Muscle of arm (tissue), 12 donors: ENCODE measurements around the gene FFAR1. TPM values are rescaled to one million over a fixed set of nuclear protein-coding genes. Genes with fewer than 3 reads are reported as not detected.

ENCODE experiments used
- DNase-seq: peaks from one replicate; pipeline ENCODE4 v3.0.0-alpha.2; 2013
- polyA plus RNA-seq, 12 donors: library from polyadenylated mRNA; unstranded; fragments of 120-200 nt; gene quantifications; one replicate each; pipeline ENCODE4 v1.2.1, GENCODE V29; 2013; ENCODE audit not compliant: insufficient read length in 12 of 12

The FFAR1 gene
- polyA plus RNA-seq, 12 donors, result 0.12 TPM; not detected in 11

GRCh38 chr19:35388277-35389054 lies 40.8 kb downstream of the FFAR1 start:
- DNase-seq, result no peak

DNA sequence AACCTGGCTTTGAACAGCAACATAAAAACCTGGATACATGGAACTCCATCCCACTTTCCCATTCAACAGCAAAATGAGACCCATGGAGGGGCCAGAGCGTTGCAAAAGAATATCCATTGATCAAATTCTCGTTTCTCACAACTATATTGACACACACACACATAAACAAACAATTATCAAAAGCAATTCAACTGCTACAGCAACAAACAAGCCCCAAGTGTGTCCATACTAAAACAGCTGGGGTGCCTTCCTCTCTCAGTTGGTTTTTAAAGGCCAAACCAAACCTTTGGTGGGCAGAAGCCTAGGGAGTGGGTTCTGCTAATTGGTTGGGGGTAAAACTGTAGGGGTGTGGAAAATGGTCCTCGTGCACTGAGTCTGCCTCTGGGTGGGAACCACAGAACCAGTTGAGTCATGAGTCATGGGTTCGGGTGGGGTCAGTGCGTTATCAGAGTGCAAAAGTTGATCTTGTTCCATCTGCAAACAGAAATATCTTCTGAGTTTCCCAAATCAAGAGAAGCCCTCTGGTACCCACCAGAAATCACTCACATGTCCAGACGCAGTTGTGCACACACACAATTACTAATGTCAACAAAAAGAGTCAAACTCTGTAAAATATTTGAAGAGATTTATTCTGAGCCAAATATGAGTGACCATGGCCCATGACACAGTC lies 41.6 kb downstream of the FFAR1 start:
- no peak for DNase-seq

- no peak for DNase-seq
These were observed 45.3 kb downstream of the FFAR1 start for GRCh38 chr19:35392742-35393715.

- no peak for DNase-seq
These were observed 47.9 kb downstream of the FFAR1 start for GRCh38 chr19:35395382-35396199.

DNA sequence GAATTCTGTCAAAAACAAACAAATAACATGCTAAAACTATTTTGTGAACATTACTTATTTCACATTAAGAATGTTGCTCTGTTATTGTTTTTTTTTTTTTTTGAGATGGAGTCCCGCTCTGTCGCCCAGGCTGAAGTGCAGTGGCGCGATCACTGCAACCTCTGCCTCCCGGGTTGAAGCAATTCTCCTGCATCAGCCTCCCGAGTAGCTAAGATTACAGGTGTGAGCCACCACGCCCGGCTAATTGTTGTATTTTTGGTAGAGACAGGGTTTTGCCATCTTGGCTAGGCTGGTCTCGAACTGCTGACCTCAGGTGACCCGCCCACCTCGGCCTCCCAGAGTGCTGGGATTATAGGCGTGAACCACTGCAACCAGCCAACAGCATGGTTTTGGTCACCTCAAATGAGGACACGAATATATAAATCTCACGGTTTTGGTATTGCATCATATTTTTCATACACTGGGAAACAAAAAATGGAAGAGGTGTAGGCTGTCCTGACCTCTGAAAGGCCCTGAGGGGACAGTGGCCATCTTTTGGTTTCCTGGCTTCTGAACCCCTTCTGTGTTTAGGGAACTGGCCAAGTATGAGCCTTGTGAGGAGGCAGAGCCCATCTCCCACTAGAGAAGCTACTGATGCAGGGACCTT lies 48.7 kb downstream of the FFAR1 start:
- no peak for DNase-seq

- DNase-seq, result no peak
These were observed 49.4 kb downstream of the FFAR1 start for GRCh38 chr19:35397064-35397463.

Other genes starting within 250 kb of the FFAR1 start
- gene FXYD3, start 232.1 kb upstream of the FFAR1 start, polyA plus RNA-seq, result 100 to 1,000 TPM in 1 of 12 donors, 10 to 100 TPM in 2, 1 to 10 TPM in 3, under 1 TPM in 4, not detected in 2; 0.26 to 316 (median 1.2) TPM
- 10 to 100 TPM in 7 of 12 donors, 1 to 10 TPM in 4, not detected in 1; 8.0 to 14.6 (median 12.0) TPM for gene LGI4, start 212.8 kb upstream of the FFAR1 start, polyA plus RNA-seq
- gene FXYD1, start 209.1 kb upstream of the FFAR1 start, polyA plus RNA-seq, result 100 to 1,000 TPM in 11 of 12 donors, not detected in 1; 102 to 315 (median 204) TPM
- gene FXYD7, start 204.6 kb upstream of the FFAR1 start, polyA plus RNA-seq, result 1 to 10 TPM in 5 of 12 donors, under 1 TPM in 5, not detected in 2; 0.53 to 2.2 (median 1.1) TPM
- 10 to 100 TPM in 11 of 12 donors, not detected in 1; 15.6 to 81.8 (median 18.8) TPM for gene FXYD5, start 193.2 kb upstream of the FFAR1 start, polyA plus RNA-seq
- not detected for gene FAM187B, start 119.2 kb upstream of the FFAR1 start, polyA plus RNA-seq
- gene LSR, start 98.9 kb upstream of the FFAR1 start, polyA plus RNA-seq, result 10 to 100 TPM in 3 of 12 donors, 1 to 10 TPM in 8, not detected in 1; 1.9 to 27.8 (median 5.0) TPM
- gene USF2, start 78.9 kb upstream of the FFAR1 start, polyA plus RNA-seq, result 100 to 1,000 TPM in 6 of 12 donors, 10 to 100 TPM in 5, not detected in 1; 91.0 to 157 (median 104) TPM
- under 1 TPM in 6 of 12 donors, not detected in 6; 0.09 to 0.32 (median 0.14) TPM for gene HAMP, start 65.4 kb upstream of the FFAR1 start, polyA plus RNA-seq
- gene MAG, start 55.7 kb upstream of the FFAR1 start, polyA plus RNA-seq, result 1 to 10 TPM in 2 of 12 donors, under 1 TPM in 6, not detected in 4; 0.11 to 1.3 (median 0.37) TPM
- 1 to 10 TPM in 3 of 12 donors, under 1 TPM in 7, not detected in 2; 0.34 to 7.6 (median 0.60) TPM for gene CD22, start 18.7 kb upstream of the FFAR1 start, polyA plus RNA-seq
- gene FFAR3, start 10.6 kb downstream of the FFAR1 start, polyA plus RNA-seq, result under 1 TPM in 5 of 12 donors, not detected in 7; 0.09 to 0.32 (median 0.13) TPM
- under 1 TPM in 1 of 12 donors, not detected in 11; 0.11 TPM for gene GPR42, start 23.2 kb downstream of the FFAR1 start, polyA plus RNA-seq
- gene FFAR2, start 100.4 kb downstream of the FFAR1 start, polyA plus RNA-seq, result under 1 TPM in 9 of 12 donors, not detected in 3; 0.08 to 0.54 (median 0.26) TPM
- gene KRTDAP, start 142.6 kb downstream of the FFAR1 start, polyA plus RNA-seq, result 100 to 1,000 TPM in 2 of 12 donors, 10 to 100 TPM in 1, 1 to 10 TPM in 1, under 1 TPM in 1, not detected in 7; 0.73 to 445 (median 73.3) TPM
- 100 to 1,000 TPM in 1 of 12 donors, 10 to 100 TPM in 2, 1 to 10 TPM in 4, under 1 TPM in 3, not detected in 2; 0.58 to 181 (median 1.2) TPM for gene DMKN, start 165.7 kb downstream of the FFAR1 start, polyA plus RNA-seq
- 10 to 100 TPM in 2 of 12 donors, 1 to 10 TPM in 1, under 1 TPM in 1, not detected in 8; 0.24 to 26.7 (median 8.1) TPM for gene SBSN, start 180.4 kb downstream of the FFAR1 start, polyA plus RNA-seq
- gene GAPDHS, start 185.6 kb downstream of the FFAR1 start, polyA plus RNA-seq, result under 1 TPM in 1 of 12 donors, not detected in 11; 0.12 TPM
- 10 to 100 TPM in 11 of 12 donors, not detected in 1; 32.3 to 49.5 (median 40.0) TPM for gene TMEM147, start 197.7 kb downstream of the FFAR1 start, polyA plus RNA-seq
- gene ATP4A, start 215.8 kb downstream of the FFAR1 start, polyA plus RNA-seq, result under 1 TPM in 2 of 12 donors, not detected in 10; 0.21 to 0.26 TPM
- not detected for gene PMIS2, start 238.3 kb downstream of the FFAR1 start, polyA plus RNA-seq